ENCODE data around the gene FUZ.

FUZ gene

GRCh38 chr19:49806620-49806959 is 6.5 kb downstream of the FUZ start:
- DNase-seq (ENCODE audit: low read depth in 1 of 2, low spot score in 1 of 2) = no peak
- in situ Hi-C loops (cut with HindIII; ENCODE audit: low pct_unique_long_range_greater_than_20kb, low sequenced_read_pairs) = no loop called here
- no peak for TF ChIP-seq JUND (IDR thresholded peaks at IDR 0.05; ENCODE audit: low read depth)

GRCh38 chr19:49805822-49806619 is 7.1 kb downstream of the FUZ start:
- in situ Hi-C loops (cut with HindIII; ENCODE audit: low pct_unique_long_range_greater_than_20kb, low sequenced_read_pairs) = no loop called here
- no peak for TF ChIP-seq JUND (IDR thresholded peaks at IDR 0.05; ENCODE audit: low read depth)
- no peak for DNase-seq (ENCODE audit: low read depth in 1 of 2, low spot score in 1 of 2)

- no peak for DNase-seq (ENCODE audit: low read depth in 1 of 2, low spot score in 1 of 2)
- TF ChIP-seq JUND (IDR thresholded peaks at IDR 0.05; ENCODE audit: low read depth) = no peak
- in situ Hi-C loops (cut with HindIII; ENCODE audit: low pct_unique_long_range_greater_than_20kb, low sequenced_read_pairs) = no loop called here
Measured at GRCh38 chr19:49803529-49803856, 9.6 kb downstream of the FUZ start.

- no peak for DNase-seq (ENCODE audit: low read depth in 1 of 2, low spot score in 1 of 2)
- in situ Hi-C loops (cut with HindIII; ENCODE audit: low pct_unique_long_range_greater_than_20kb, low sequenced_read_pairs) = no loop called here
- TF ChIP-seq JUND (IDR thresholded peaks at IDR 0.05; ENCODE audit: low read depth) = no peak
Measured at GRCh38 chr19:49802836-49803528, 10.1 kb downstream of the FUZ start.

- in situ Hi-C loops (cut with HindIII; ENCODE audit: low pct_unique_long_range_greater_than_20kb, low sequenced_read_pairs) = no loop called here
- no peak for TF ChIP-seq JUND (IDR thresholded peaks at IDR 0.05; ENCODE audit: low read depth)
- DNase-seq (ENCODE audit: low read depth in 1 of 2, low spot score in 1 of 2) = peak; percentile 33 to 71
Measured at GRCh38 chr19:49801966-49802661, 11.0 kb downstream of the FUZ start.

GRCh38 chr19:49801401-49801888 is 11.6 kb downstream of the FUZ start:
- no peak for DNase-seq (ENCODE audit: low read depth in 1 of 2, low spot score in 1 of 2)
- in situ Hi-C loops (cut with HindIII; ENCODE audit: low pct_unique_long_range_greater_than_20kb, low sequenced_read_pairs) = no loop called here
- no peak for TF ChIP-seq JUND (IDR thresholded peaks at IDR 0.05; ENCODE audit: low read depth)

- in situ Hi-C loops (cut with HindIII; ENCODE audit: low pct_unique_long_range_greater_than_20kb, low sequenced_read_pairs) = no loop called here
Measured at GRCh38 chr19:49800771-49801170, 12.3 kb downstream of the FUZ start.

GRCh38 chr19:49799798-49800376 is 13.2 kb downstream of the FUZ start:
- no peak for TF ChIP-seq JUND (IDR thresholded peaks at IDR 0.05; ENCODE audit: low read depth)
- no peak for DNase-seq (ENCODE audit: low read depth in 1 of 2, low spot score in 1 of 2)
- in situ Hi-C loops (cut with HindIII; ENCODE audit: low pct_unique_long_range_greater_than_20kb, low sequenced_read_pairs) = no loop called here

More at GRCh38 chr19:49800771-49801170, 12.3 kb downstream of the FUZ start:
- no peak for TF ChIP-seq JUND (IDR thresholded peaks at IDR 0.05; ENCODE audit: low read depth)
- no peak for DNase-seq (ENCODE audit: low read depth in 1 of 2, low spot score in 1 of 2)

GRCh38 chr19:49799271-49799797 is 13.8 kb downstream of the FUZ start:
- no peak for DNase-seq (ENCODE audit: low read depth in 1 of 2, low spot score in 1 of 2)
- in situ Hi-C loops (cut with HindIII; ENCODE audit: low pct_unique_long_range_greater_than_20kb, low sequenced_read_pairs) = no loop called here
- no peak for TF ChIP-seq JUND (IDR thresholded peaks at IDR 0.05; ENCODE audit: low read depth)

- no peak for DNase-seq (ENCODE audit: low read depth in 1 of 2, low spot score in 1 of 2)
- TF ChIP-seq JUND (IDR thresholded peaks at IDR 0.05; ENCODE audit: low read depth) = no peak
- in situ Hi-C loops (cut with HindIII; ENCODE audit: low pct_unique_long_range_greater_than_20kb, low sequenced_read_pairs) = no loop called here
Measured at GRCh38 chr19:49798574-49798973, 14.5 kb downstream of the FUZ start.

- TF ChIP-seq JUND (IDR thresholded peaks at IDR 0.05; ENCODE audit: low read depth) = no peak
- DNase-seq (ENCODE audit: low read depth in 1 of 2, low spot score in 1 of 2) = no peak
- in situ Hi-C loops (cut with HindIII; ENCODE audit: low pct_unique_long_range_greater_than_20kb, low sequenced_read_pairs) = no loop called here
Measured at GRCh38 chr19:49795615-49796014, 17.5 kb downstream of the FUZ start.

- no peak for DNase-seq (ENCODE audit: low read depth in 1 of 2, low spot score in 1 of 2)
- no peak for TF ChIP-seq JUND (IDR thresholded peaks at IDR 0.05; ENCODE audit: low read depth)
- in situ Hi-C loops (cut with HindIII; ENCODE audit: low pct_unique_long_range_greater_than_20kb, low sequenced_read_pairs) = no loop called here
Measured at GRCh38 chr19:49793561-49793840, 19.6 kb downstream of the FUZ start.

Data from T47D (cell line).